Heart left ventricle (tissue), 13 donors: Measurements from ENCODE around the gene TBC1D32.

Experiments used
- CTCF ChIP-seq, 12 donors: fragments of 200-600 bp; sonication (generic) in 4 of 12; IDR thresholded peaks; one replicate each; pipeline versions ENCODE4 v1.5.0 to v1.8.0; 2018 to 2022; ENCODE audit warnings: antibody characterized with exemption in 12 of 12, mild to moderate bottlenecking in 5 of 12
- POLR2A ChIP-seq, 2 donors: fragments of 450-650 bp; IDR thresholded peaks; one replicate each; pipeline ENCODE4 v1.6.1; 2017; ENCODE audit warnings: antibody characterized with exemption in 2 of 2, mild to moderate bottlenecking in 2 of 2, moderate library complexity in 2 of 2
- donor health status: ischemic (EF 13 %, LVEDD 7.1; RV severe dilation, severe dysfunction).
- donor health status: DM: no; HTN: yes; CAD: no.
- donor health status: DM: no; HTN: no; CAD: no.
- donor health status: ischemic (EF 25% LVEDD 6.9; RV normal size, moderate dysfunction).
- donor health status: ischemic (EF 25% LVEDD 5.7; RV mildly dilated, moderate dysfunction).
- donor health status: ischemic (EF 35%, LVEDD 5.7; RV mildly dilated, moderate dysfunction).
- donor health status: nonischemic (EF 11% LVEDD 7.7; RV severe dilation, severe dysfunction).
- donor health status: DM: yes; HTN: yes; CAD: no.
- donor health status: PGD.
- donor health status: ischemic (EF 29% LVEDD 5.4; RV normal size, mild dysfunction).
- donor health status: nonischemic (EF 23%, LVEDD 6.1; RV moderate dilation, normal function).

DNA sequence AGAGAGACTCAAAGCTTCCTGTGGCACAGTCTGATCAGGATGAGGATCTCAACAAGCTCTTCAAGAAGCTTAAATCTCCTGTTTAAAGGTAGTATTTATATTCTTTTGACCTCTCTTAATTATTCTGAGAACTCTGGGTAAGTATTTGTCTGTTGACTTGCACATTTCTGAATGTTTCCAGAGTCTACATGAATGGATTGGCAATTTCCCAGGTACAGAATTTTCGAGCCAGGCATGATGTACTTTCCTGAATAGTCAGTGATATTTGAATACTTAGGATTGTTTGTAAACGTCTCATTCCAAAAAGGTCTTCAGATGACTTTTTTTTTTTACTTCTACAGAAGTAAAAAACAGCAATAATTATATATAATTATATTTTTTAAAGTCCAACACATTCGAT, 293.4 kb downstream of the TBC1D32 start:
- no peak for TF ChIP-seq CTCF (IDR thresholded peaks at IDR 0.05)
- TF ChIP-seq POLR2A (IDR thresholded peaks at IDR 0.05), result no peak
